Kidney epithelial cell (primary cell): ENCODE results near the gene SV2C. TPM values are rescaled to one million over a fixed set of nuclear protein-coding genes. Genes with fewer than 3 reads are reported as not detected.

Experiments
- DNase-seq: peaks from one replicate; pipeline ENCODE4 v3.0.0-alpha.2; 2010; ENCODE audit warnings: low read depth
- H3K27me3 ChIP-seq: 2 replicates; pipeline ENCODE4 v1.6.0; 2011; ENCODE audit warnings: low read length; ENCODE audit not compliant: control insufficient read depth, insufficient read depth
- H3K36me3 ChIP-seq: 2 replicates; pipeline ENCODE4 v1.5.1; 2011; ENCODE audit warnings: low read length; ENCODE audit not compliant: control insufficient read depth, insufficient read depth
- H3K4me3 ChIP-seq: 2 replicates; pipeline ENCODE4 v1.5.1; 2011; ENCODE audit warnings: low read depth, mild to moderate bottlenecking, control low read depth, low read length
- CTCF ChIP-seq: IDR thresholded peaks from 2 replicates; pipeline ENCODE4 v1.5.1; 2011; ENCODE audit warnings: mild to moderate bottlenecking, moderate library complexity, low read length, control low read depth, inconsistent platforms; ENCODE audit not compliant: insufficient read depth, poor library complexity, severe bottlenecking
- total RNA-seq: library from RNA; depleted of rRNA; stranded (reverse); fragments of >200 nt; gene quantifications from 2 replicates; pipeline ENCODE4 v1.2.3, GENCODE V29; 2015

Gene SV2C
- total RNA-seq, 1 donor from 2014 or later, result 0.04 TPM

- H3K4me3 ChIP-seq, result no peak overlapping the region
- no peaks in the 10 kb centered on the region for H3K36me3 ChIP-seq
- DNase-seq, result no peak
- no peak for TF ChIP-seq CTCF
- no peaks in the 10 kb centered on the region for H3K27me3 ChIP-seq
These were observed 293.7 kb downstream of the SV2C start for GRCh38 chr5:76376866-76377230.

- no peaks in the 10 kb centered on the region for H3K27me3 ChIP-seq
- no peak for DNase-seq
- no peak for TF ChIP-seq CTCF
These were observed 295.2 kb downstream of the SV2C start for GRCh38 chr5:76378355-76378754.

GRCh38 chr5:76379316-76379715, 296.1 kb downstream of the SV2C start:
- Histone ChIP-seq H3K4me3 (no peak overlapping the region), H3K27me3 (no peaks in the 10 kb centered on the region), H3K36me3 (no peaks in the 10 kb centered on the region)
- no peak for TF ChIP-seq CTCF
- no peak for DNase-seq

More at GRCh38 chr5:76378355-76378754, 295.2 kb downstream of the SV2C start:
- Histone ChIP-seq H3K36me3 (no peaks in the 10 kb centered on the region), H3K4me3 (no peak overlapping the region)

GRCh38 chr5:76379855-76380254, 296.7 kb downstream of the SV2C start:
- Histone ChIP-seq H3K4me3 (no peak overlapping the region), H3K36me3 (no peaks in the 10 kb centered on the region), H3K27me3 (no peaks in the 10 kb centered on the region)
- DNase-seq, result no peak
- no peak for TF ChIP-seq CTCF

- Histone ChIP-seq H3K27me3 (no peaks in the 10 kb centered on the region), H3K36me3 (no peaks in the 10 kb centered on the region), H3K4me3 (no peak overlapping the region)
- no peak for TF ChIP-seq CTCF
- no peak for DNase-seq
These were observed 297.3 kb downstream of the SV2C start for GRCh38 chr5:76380346-76381066.
